Testis (tissue), 2 donors: ENCODE results near the gene GPANK1.

Source experiments
- POLR2A ChIP-seq: fragments of 450-650 bp; IDR thresholded peaks from one replicate; pipeline ENCODE4 v1.6.1; 2017; ENCODE audit warnings: antibody characterized with exemption, mild to moderate bottlenecking, moderate library complexity
- TF ChIP-seq, protein P1 (sequence below), 3 experiments: fragments of 450-650 bp in 2 of 3; fragments of 200-600 bp in 1 of 3; sonication (generic) in 1 of 3; IDR thresholded peaks; one replicate each; pipeline ENCODE4 v1.5.1; 2016 to 2019; ENCODE audit warnings: antibody characterized with exemption in 3 of 3, mild to moderate bottlenecking in 2 of 3, moderate library complexity in 1 of 3

DNA sequence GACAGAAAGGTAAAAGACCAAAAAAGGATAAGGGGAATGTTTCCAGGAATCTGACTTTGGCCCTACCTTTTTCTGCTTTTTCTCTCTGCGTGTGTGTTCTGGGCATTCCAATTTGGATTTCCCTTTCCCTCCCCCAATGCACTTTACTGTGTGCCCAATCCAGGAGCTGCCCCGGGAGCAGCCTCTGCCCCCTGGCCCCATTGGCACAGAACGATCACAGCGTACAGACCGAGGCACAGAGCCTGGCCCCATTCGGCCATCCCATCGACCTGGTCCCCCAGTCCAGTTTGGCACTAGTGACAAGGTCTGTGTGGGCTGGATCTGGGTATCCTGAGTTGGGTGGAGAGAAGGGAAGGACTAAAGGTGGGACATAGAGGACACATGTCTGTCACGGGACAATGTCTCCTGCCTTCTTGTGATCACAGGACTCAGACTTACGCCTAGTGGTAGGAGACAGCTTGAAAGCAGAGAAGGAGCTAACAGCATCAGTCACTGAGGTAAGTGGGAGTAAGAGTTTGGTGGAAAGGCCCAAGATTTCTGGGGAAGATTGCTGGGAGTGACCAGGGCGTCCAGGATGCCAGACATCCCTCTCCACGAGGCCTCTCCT is 29.7 kb downstream of the GPANK1 start:
- TF ChIP-seq, protein P1, sequence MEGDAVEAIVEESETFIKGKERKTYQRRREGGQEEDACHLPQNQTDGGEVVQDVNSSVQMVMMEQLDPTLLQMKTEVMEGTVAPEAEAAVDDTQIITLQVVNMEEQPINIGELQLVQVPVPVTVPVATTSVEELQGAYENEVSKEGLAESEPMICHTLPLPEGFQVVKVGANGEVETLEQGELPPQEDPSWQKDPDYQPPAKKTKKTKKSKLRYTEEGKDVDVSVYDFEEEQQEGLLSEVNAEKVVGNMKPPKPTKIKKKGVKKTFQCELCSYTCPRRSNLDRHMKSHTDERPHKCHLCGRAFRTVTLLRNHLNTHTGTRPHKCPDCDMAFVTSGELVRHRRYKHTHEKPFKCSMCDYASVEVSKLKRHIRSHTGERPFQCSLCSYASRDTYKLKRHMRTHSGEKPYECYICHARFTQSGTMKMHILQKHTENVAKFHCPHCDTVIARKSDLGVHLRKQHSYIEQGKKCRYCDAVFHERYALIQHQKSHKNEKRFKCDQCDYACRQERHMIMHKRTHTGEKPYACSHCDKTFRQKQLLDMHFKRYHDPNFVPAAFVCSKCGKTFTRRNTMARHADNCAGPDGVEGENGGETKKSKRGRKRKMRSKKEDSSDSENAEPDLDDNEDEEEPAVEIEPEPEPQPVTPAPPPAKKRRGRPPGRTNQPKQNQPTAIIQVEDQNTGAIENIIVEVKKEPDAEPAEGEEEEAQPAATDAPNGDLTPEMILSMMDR (IDR thresholded peaks at IDR 0.05) = no peak
- no peak for TF ChIP-seq POLR2A
